Measurements from ENCODE around the gene HAGH. TPM values are rescaled to one million over a fixed set of nuclear protein-coding genes. Genes with fewer than 3 reads are reported as not detected.
"Not testable (repeated sequence)": the region's sequence is repeated elsewhere in the genome, so short reads cannot be mapped to it uniquely, and the experiment has no call there.

The HAGH gene
- total RNA-seq, 1 donor from 2014 or later: 38.3 TPM

DNA sequence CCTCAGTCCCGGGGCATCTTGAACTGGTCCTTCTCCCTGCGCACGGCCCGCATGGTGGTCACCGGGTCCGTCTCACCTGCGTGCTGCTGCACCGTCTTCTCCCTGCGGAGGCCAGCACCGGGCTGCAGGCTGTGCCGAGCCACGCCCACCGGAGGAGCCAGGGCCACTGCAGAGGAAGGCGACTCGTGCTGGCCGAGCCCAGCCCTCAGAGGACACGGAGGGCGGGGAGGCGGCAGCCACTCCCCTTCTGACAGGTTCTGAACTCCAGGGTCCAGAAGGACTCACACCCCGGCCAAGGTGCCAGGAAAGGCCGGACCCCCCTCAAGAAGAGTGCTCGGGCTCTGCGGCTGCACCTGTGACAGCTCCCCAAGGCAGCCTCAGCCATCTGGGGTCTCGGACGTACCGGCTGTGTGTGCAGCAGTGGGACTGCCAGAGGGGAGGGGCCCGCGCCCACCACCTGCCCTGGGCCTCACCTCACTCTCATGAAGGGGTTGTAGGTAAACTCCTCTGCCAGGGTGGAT is 17.3 kb downstream of the HAGH start:
- H3K36me3 ChIP-seq: no peaks in the 10 kb centered on the region
- Mint-ChIP-seq H3K36me3 (peaks cover 14% of the 10 kb centered on the region), H3K27ac (no peak overlapping the region), H3K9me3 (no peaks in the 10 kb centered on the region), H3K27me3 (ENCODE audit: insufficient read depth, low read depth) (no peaks in the 10 kb centered on the region), H3K4me3 (no peak overlapping the region), H3K4me1 (no peaks in the 10 kb centered on the region)
- no peaks in the 10 kb centered on the region for H3K4me1 ChIP-seq
- no peaks in the 10 kb centered on the region for H4K20me1 ChIP-seq (ENCODE audit: low read depth)
- no peaks in the 10 kb centered on the region for H3K9me3 ChIP-seq (ENCODE audit: low read depth)
- H3F3A ChIP-seq (ENCODE audit: low read depth): peaks cover 5% of the 10 kb centered on the region
- no peak overlapping the region for H3K4me3 ChIP-seq
- TF ChIP-seq, protein P1, sequence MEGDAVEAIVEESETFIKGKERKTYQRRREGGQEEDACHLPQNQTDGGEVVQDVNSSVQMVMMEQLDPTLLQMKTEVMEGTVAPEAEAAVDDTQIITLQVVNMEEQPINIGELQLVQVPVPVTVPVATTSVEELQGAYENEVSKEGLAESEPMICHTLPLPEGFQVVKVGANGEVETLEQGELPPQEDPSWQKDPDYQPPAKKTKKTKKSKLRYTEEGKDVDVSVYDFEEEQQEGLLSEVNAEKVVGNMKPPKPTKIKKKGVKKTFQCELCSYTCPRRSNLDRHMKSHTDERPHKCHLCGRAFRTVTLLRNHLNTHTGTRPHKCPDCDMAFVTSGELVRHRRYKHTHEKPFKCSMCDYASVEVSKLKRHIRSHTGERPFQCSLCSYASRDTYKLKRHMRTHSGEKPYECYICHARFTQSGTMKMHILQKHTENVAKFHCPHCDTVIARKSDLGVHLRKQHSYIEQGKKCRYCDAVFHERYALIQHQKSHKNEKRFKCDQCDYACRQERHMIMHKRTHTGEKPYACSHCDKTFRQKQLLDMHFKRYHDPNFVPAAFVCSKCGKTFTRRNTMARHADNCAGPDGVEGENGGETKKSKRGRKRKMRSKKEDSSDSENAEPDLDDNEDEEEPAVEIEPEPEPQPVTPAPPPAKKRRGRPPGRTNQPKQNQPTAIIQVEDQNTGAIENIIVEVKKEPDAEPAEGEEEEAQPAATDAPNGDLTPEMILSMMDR (IDR thresholded peaks at IDR 0.05): no peak
- no peak overlapping the region for H2AFZ ChIP-seq (replicated peaks)
- no peaks in the 10 kb centered on the region for H3K79me2 ChIP-seq (ENCODE audit: low read depth)
- H3K27me3 ChIP-seq: no peaks in the 10 kb centered on the region
- H3K4me2 ChIP-seq: no peak overlapping the region
- peak; percentile 52 for DNase-seq (ENCODE audit: low spot score)
- H3K9ac ChIP-seq: no peak overlapping the region
- H3K27ac ChIP-seq: no peak overlapping the region

DNA sequence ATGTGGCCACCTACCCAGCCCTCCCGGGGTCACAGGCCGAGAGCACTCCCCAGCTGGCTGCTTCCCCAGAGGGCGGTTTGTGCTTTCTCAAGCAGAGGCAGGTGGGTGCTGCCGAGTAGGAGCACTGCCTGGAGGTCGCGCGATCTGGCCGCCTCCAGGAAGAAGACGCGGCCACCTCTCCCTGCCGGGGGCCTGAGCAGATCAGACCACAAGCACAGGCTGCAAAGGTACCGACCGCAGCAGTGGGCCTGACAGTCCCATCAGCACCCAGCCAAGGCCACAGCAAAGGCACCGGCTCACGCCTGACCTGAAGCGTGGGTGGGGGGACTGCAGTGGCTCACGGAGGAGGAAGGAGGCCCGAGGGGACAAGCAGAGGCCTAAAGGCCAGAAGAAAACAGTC is 17.9 kb downstream of the HAGH start:
- Mint-ChIP-seq H3K4me3 (no peak overlapping the region), H3K4me1 (no peaks in the 10 kb centered on the region), H3K36me3 (peaks cover 14% of the 10 kb centered on the region), H3K9me3 (no peaks in the 10 kb centered on the region), H3K27me3 (ENCODE audit: insufficient read depth, low read depth) (no peaks in the 10 kb centered on the region), H3K27ac (no peak overlapping the region)
- Histone ChIP-seq H3F3A (ENCODE audit: low read depth) (peaks cover 4% of the 10 kb centered on the region), H3K9me3 (ENCODE audit: low read depth) (no peaks in the 10 kb centered on the region), H3K27ac (no peak overlapping the region), H3K4me3 (no peak overlapping the region), H3K4me1 (no peaks in the 10 kb centered on the region), H3K79me2 (ENCODE audit: low read depth) (no peaks in the 10 kb centered on the region), H3K27me3 (no peaks in the 10 kb centered on the region), H2AFZ (replicated peaks) (no peak overlapping the region), H3K9ac (no peak overlapping the region), H3K36me3 (no peaks in the 10 kb centered on the region), H3K4me2 (no peak overlapping the region), H4K20me1 (ENCODE audit: low read depth) (no peaks in the 10 kb centered on the region)
- no peak for DNase-seq (ENCODE audit: low spot score)
- no peak for TF ChIP-seq EZH2 (IDR thresholded peaks at IDR 0.05)
- TF ChIP-seq, protein P1 (IDR thresholded peaks at IDR 0.05): no peak
- no peak for TF ChIP-seq EZH2phosphoT487 (IDR thresholded peaks at IDR 0.05)

DNA sequence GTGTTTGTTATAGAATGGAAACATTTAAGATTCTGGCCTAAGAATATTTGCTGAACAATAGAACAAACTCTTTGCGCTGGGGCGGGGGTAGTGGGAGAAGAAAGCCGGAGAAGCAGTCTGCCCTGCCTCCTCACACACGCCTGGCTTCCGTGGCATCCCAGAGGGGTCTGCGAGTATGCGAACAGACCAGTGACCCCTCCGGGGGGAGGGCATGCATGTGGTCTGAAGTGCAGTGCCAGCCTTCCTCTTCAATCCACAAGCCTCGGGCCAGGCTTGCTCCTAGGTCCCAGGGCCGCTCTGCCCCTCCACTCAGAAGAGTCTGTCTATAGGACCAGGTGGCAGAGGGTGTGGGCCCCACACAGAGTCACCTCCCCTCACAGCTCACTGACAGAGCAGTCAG is 19.0 kb downstream of the HAGH start:
- H3K4me3 ChIP-seq: no peak overlapping the region
- no peak overlapping the region for H3K27ac Mint-ChIP-seq
- no peak overlapping the region for H3K27ac ChIP-seq
- H3K4me1 ChIP-seq: no peaks in the 10 kb centered on the region
- no peaks in the 10 kb centered on the region for H3K27me3 Mint-ChIP-seq (ENCODE audit: insufficient read depth, low read depth)
- no peak for TF ChIP-seq EZH2phosphoT487 (IDR thresholded peaks at IDR 0.05)
- no peak overlapping the region for H3K4me3 Mint-ChIP-seq
- peaks cover 9% of the 10 kb centered on the region for H3K36me3 Mint-ChIP-seq
- no peak overlapping the region for H2AFZ ChIP-seq (replicated peaks)
- H3K4me1 Mint-ChIP-seq: no peaks in the 10 kb centered on the region
- H3K9ac ChIP-seq: no peak overlapping the region
- no peaks in the 10 kb centered on the region for H3K9me3 Mint-ChIP-seq
- H3K79me2 ChIP-seq (ENCODE audit: low read depth): no peaks in the 10 kb centered on the region
- no peak for DNase-seq (ENCODE audit: low spot score)
- no peaks in the 10 kb centered on the region for H4K20me1 ChIP-seq (ENCODE audit: low read depth)
- no peaks in the 10 kb centered on the region for H3K27me3 ChIP-seq
- no peaks in the 10 kb centered on the region for H3K9me3 ChIP-seq (ENCODE audit: low read depth)
- no peak overlapping the region for H3K4me2 ChIP-seq
- no peaks in the 10 kb centered on the region for H3F3A ChIP-seq (ENCODE audit: low read depth)
- no peaks in the 10 kb centered on the region for H3K36me3 ChIP-seq

DNA sequence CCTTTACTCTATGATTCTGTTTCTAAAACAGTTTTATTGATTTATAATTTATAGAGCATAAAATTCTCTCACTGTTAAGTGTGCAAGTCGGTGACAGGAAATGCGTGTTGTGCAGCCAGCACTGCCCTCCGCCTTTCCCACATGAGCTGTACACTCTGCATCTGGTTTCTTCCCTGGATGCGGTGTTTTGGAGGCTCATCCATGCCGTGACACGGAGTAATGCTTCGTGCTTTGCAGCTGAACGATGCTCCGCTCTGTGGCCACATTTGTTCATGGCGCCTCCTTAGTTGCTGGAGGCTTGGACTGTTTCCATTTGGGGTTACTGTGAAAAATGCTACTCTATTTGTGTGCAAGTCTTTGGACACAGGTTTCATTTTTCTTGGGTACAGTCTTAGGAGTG is 25.9 kb downstream of the HAGH start:
- Histone ChIP-seq H3K4me1 (no peaks in the 10 kb centered on the region), H3K9ac (no peak overlapping the region), H2AFZ (replicated peaks) (no peak overlapping the region), H3K79me2 (ENCODE audit: low read depth) (no peaks in the 10 kb centered on the region), H3K4me2 (no peak overlapping the region), H3K4me3 (no peak overlapping the region), H3K27ac (no peak overlapping the region), H3K27me3 (no peaks in the 10 kb centered on the region), H4K20me1 (ENCODE audit: low read depth) (no peaks in the 10 kb centered on the region), H3F3A (ENCODE audit: low read depth) (no peaks in the 10 kb centered on the region), H3K36me3 (no peaks in the 10 kb centered on the region), H3K9me3 (ENCODE audit: low read depth) (no peaks in the 10 kb centered on the region)
- peaks cover 3% of the 10 kb centered on the region for H3K27me3 Mint-ChIP-seq (ENCODE audit: insufficient read depth, low read depth)
- peaks cover 9% of the 10 kb centered on the region for H3K9me3 Mint-ChIP-seq
- peaks cover 9% of the 10 kb centered on the region for H3K36me3 Mint-ChIP-seq
- DNase-seq (ENCODE audit: low spot score): no peak
- H3K27ac Mint-ChIP-seq: no peak overlapping the region
- no peaks in the 10 kb centered on the region for H3K4me1 Mint-ChIP-seq
- no peak for TF ChIP-seq EZH2phosphoT487 (IDR thresholded peaks at IDR 0.05)
- TF ChIP-seq, protein P1 (IDR thresholded peaks at IDR 0.05): no peak
- no peak overlapping the region for H3K4me3 Mint-ChIP-seq

DNA sequence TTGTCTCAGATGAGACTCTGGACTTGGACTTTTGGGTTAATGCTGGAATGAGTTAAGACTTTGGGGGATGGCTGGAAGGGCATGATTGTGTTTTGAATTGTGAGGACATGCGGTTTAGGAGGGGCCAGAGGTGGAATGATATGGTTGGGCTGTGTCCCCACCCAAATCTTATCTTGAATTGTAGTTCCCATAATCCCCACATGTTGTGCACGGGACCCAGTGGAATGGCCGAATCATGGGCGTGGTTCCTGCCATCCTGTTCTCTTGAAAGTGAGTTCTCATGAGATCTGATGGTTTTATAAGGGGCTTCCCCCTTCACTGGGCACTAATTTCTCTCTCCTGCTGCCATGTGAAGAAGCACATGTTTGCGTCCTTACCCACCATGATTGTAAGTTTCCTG is 27.4 kb downstream of the HAGH start:
- H3K27ac Mint-ChIP-seq, H3K4me3 ChIP-seq, H3K36me3 Mint-ChIP-seq: not testable (repeated sequence)

More for the DNA sequence above, 27.4 kb downstream of the HAGH start:
- DNase-seq (ENCODE audit: low spot score); H3K9me3 Mint-ChIP-seq; H3K27me3 ChIP-seq; H3K9me3 ChIP-seq (ENCODE audit: low read depth); H3K36me3 ChIP-seq; H3K4me1 ChIP-seq; H3F3A ChIP-seq (ENCODE audit: low read depth); H3K9ac ChIP-seq; H3K4me2 ChIP-seq; H3K4me1 Mint-ChIP-seq; H3K27me3 Mint-ChIP-seq (ENCODE audit: insufficient read depth, low read depth); H3K27ac ChIP-seq; H3K79me2 ChIP-seq (ENCODE audit: low read depth); H4K20me1 ChIP-seq (ENCODE audit: low read depth); H2AFZ ChIP-seq (replicated peaks); H3K4me3 Mint-ChIP-seq: not testable (repeated sequence)
